Transverse colon (tissue), 4 donors: ENCODE results near the gene SMURF2. TPM values are rescaled to one million over a fixed set of nuclear protein-coding genes. Genes with fewer than 3 reads are reported as not detected.
A peak's percentile ranks its signal among the peaks of the same experiment; 100 is the strongest.

Source experiments
- DNase-seq: peaks from one replicate; pipeline ENCODE4 v3.0.0-alpha.2; 2019
- H3K27ac ChIP-seq, 4 donors: fragments of 200-600 bp; sonication (generic); 2 replicates each; pipeline ENCODE4 v1.5.1; 2016 to 2018; ENCODE audit warnings: inconsistent platforms in 4 of 4
- H3K27me3 ChIP-seq: fragments of 200-600 bp; sonication (generic); 2 replicates; pipeline ENCODE4 v1.5.1; 2017; ENCODE audit warnings: inconsistent platforms
- H3K36me3 ChIP-seq, 4 donors: fragments of 200-600 bp; sonication (generic); 2 replicates each; pipeline ENCODE4 v1.5.1; 2017 to 2019; ENCODE audit warnings: inconsistent platforms in 4 of 4
- H3K4me1 ChIP-seq, 4 donors: fragments of 200-600 bp; sonication (generic); 2 replicates each; pipeline ENCODE4 v1.5.1; 2017 to 2020; ENCODE audit warnings: inconsistent platforms in 4 of 4
- H3K4me3 ChIP-seq, 4 donors: fragments of 200-600 bp; sonication (generic); 1 replicate in 1 of 4; 2 replicates in 3 of 4; pipeline versions ENCODE4 v1.5.1 to v1.6.1; 2017 to 2019; ENCODE audit warnings: inconsistent platforms in 4 of 4
- H3K9me3 ChIP-seq, 2 donors: fragments of 200-600 bp; sonication (generic); 2 replicates each; pipeline ENCODE4 v1.5.1; 2017 to 2019; ENCODE audit warnings: inconsistent platforms in 2 of 2
- EP300 ChIP-seq: sonication (generic); formaldehyde crosslinking; IDR thresholded peaks from one replicate; pipeline ENCODE4 v1.6.1; 2017; ENCODE audit warnings: antibody characterized with exemption, low read depth
- POLR2A ChIP-seq: fragments of 450-650 bp; IDR thresholded peaks from one replicate; pipeline ENCODE4 v1.6.1; 2016; ENCODE audit warnings: antibody characterized with exemption, mild to moderate bottlenecking, moderate library complexity
- POLR2AphosphoS5 ChIP-seq, 3 donors: sonication (generic); formaldehyde crosslinking; IDR thresholded peaks; one replicate each; pipeline ENCODE4 v1.6.1; 2016; ENCODE audit warnings: antibody characterized with exemption in 3 of 3
- WGBS, 2 donors: methylation state at CpG; one replicate each; pipeline ENCODE4 v1.1.5; 2018; ENCODE audit warnings: low coverage in 1 of 2; 5-methylcytosine and 5-hydroxymethylcytosine counted together
- in situ Hi-C, 4 donors: fragments of 200-750 bp; cut with MboI; loops; one replicate each; pipeline versions ENCODE4 v1.15.0 to v1.15.1; 2017; ENCODE audit warnings: low sequenced_read_pairs in 3 of 4, low pct_ligation_motif_present in 1 of 4, low pct_unique_long_range_greater_than_20kb in 1 of 4
- intact Hi-C: fragments of 100-400 bp; cut with DNase I; formaldehyde crosslinking; loops from one replicate; pipeline ENCODE4 v1.15.1; 2023; ENCODE audit warnings: low total_unique reads
- total RNA-seq, 4 donors: library from RNA; depleted of rRNA; stranded (reverse); fragments of >200 nt; gene quantifications; one replicate each; pipeline ENCODE4 v1.1.0, GENCODE V29; 2016
- TF ChIP-seq, protein P1 (sequence below), 5 experiments: fragments of 200-600 bp in 3 of 5; fragments of 450-650 bp in 2 of 5; sonication (generic) in 3 of 5; IDR thresholded peaks; 1 replicate in 2 of 5; 2 replicates in 3 of 5; pipeline ENCODE4 v1.5.1; 2016 to 2017; ENCODE audit warnings: antibody characterized with exemption in 5 of 5, inconsistent platforms in 3 of 5, mild to moderate bottlenecking in 2 of 5, moderate library complexity in 1 of 5

SMURF2 gene
- 10 to 100 TPM in 3 of 4 donors, 1 to 10 TPM in 1; 5.0 to 27.0 (median 14.0) TPM for total RNA-seq

DNA sequence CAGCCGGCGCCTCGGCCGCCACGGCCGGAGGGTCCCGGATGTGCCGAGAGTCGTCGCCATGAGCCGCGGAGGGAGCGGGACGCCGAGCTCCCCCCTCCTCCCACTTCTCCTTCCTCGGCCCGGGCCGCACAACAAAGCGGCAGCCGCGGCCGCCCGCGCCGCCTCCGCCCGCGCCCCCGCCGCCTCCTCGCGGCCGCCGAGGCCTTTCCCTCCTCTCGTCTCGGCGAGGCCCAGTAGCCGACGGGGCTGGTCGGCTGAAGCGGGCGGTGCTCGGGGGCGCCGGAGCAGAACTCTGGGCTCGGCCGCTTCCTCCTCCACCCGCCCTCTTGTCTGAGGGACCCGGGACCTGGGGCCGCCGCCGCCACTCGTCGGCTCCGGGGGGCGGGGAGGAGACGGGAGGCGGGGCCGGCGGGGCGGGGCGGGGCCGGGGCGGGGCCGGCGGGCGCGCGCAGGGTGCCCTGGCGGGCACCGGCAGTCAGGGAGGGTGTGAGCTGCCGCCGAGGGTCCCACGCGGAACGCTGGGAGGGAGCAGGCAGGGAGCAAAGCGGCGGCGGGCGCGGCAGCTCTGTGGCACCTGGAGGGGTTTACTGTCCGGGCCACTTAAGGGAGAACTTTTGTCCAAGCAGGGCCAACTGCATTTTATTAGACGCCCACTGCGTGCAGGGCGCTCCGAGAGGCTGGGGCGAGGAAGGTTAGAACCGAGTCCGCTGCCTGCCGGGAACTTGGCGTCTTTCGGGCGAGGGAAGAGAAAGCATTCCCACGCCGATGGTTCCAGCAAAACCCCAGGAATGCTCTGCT, at the start of gene SMURF2:
SMURF2 (minus strand) TSS at position 332 of the 798 bp plus-strand sequence. CDS start 427 bp downstream, outside the sequence.
- in situ Hi-C loops (no loop called here), intact Hi-C loops (no loop called here)
- H3K4me3 ChIP-seq, result peak within 1 kb of the TSS; percentile 83 to 92 (median 90)
- peak within 1 kb of the TSS; percentile 91 to 96 (median 96) for H3K27ac ChIP-seq
- H3K4me1 ChIP-seq, result peaks cover 4 to 42% (median 16%) of the 10 kb centered on the region in 4 donors
- no peaks in the 10 kb centered on the region for H3K36me3 ChIP-seq
- peak; percentile 85 for DNase-seq
- no peaks in the 10 kb centered on the region for H3K27me3 ChIP-seq
- no peaks in the 10 kb centered on the region for H3K9me3 ChIP-seq
- 0% methylated on average over 46 of the region's 95 CpGs; no CpG with 5 or more reads in 1 of the 2 donors for WGBS, 2 donors
- TF ChIP-seq, protein P1, sequence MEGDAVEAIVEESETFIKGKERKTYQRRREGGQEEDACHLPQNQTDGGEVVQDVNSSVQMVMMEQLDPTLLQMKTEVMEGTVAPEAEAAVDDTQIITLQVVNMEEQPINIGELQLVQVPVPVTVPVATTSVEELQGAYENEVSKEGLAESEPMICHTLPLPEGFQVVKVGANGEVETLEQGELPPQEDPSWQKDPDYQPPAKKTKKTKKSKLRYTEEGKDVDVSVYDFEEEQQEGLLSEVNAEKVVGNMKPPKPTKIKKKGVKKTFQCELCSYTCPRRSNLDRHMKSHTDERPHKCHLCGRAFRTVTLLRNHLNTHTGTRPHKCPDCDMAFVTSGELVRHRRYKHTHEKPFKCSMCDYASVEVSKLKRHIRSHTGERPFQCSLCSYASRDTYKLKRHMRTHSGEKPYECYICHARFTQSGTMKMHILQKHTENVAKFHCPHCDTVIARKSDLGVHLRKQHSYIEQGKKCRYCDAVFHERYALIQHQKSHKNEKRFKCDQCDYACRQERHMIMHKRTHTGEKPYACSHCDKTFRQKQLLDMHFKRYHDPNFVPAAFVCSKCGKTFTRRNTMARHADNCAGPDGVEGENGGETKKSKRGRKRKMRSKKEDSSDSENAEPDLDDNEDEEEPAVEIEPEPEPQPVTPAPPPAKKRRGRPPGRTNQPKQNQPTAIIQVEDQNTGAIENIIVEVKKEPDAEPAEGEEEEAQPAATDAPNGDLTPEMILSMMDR (IDR thresholded peaks at IDR 0.05), result peak in 2 of 5 experiments; percentile 31 to 35
- TF ChIP-seq EP300 (no peak), POLR2AphosphoS5 (IDR thresholded peaks at IDR 0.05) (peak; percentile 89 to 93 (median 91)), POLR2A (peak; percentile 75)

DNA sequence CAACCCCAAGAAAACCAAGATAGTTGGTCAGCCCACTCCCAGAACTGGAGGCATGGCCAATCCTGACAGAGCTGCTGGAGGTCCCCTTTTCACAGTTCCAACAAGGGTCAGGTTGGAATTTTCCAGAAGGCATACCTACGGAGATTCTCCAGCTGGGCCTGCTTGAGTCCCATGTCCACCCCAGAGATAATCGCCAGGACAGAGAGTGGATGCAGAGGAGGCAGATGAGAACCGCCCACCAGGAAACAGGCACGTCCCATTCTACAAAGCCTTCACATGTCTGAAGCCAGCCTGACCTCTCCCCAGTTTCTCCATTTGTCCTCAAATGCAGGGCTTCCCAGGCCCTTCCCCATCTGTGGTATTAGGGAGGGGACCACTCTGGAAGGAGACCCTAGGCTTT, 47.4 kb upstream of the SMURF2 start:
- intact Hi-C loops, result no loop called here
- TF ChIP-seq, protein P1 (IDR thresholded peaks at IDR 0.05), result no peak
- TF ChIP-seq POLR2A (no peak), EP300 (no peak), POLR2AphosphoS5 (IDR thresholded peaks at IDR 0.05) (no peak)
- Histone ChIP-seq H3K36me3 (no peaks in the 10 kb centered on the region), H3K27ac (peak overlapping the region; percentile 54 to 75 (median 68)), H3K4me3 (no peak overlapping the region), H3K9me3 (no peaks in the 10 kb centered on the region), H3K27me3 (no peaks in the 10 kb centered on the region), H3K4me1 (peaks cover 9 to 68% (median 41%) of the 10 kb centered on the region in 4 donors)
- in situ Hi-C loops, result no loop called here
- no peak for DNase-seq
- 63% methylated on average over 4 of the region's 4 CpGs; no CpG with 5 or more reads in 1 of the 2 donors for WGBS, 2 donors

DNA sequence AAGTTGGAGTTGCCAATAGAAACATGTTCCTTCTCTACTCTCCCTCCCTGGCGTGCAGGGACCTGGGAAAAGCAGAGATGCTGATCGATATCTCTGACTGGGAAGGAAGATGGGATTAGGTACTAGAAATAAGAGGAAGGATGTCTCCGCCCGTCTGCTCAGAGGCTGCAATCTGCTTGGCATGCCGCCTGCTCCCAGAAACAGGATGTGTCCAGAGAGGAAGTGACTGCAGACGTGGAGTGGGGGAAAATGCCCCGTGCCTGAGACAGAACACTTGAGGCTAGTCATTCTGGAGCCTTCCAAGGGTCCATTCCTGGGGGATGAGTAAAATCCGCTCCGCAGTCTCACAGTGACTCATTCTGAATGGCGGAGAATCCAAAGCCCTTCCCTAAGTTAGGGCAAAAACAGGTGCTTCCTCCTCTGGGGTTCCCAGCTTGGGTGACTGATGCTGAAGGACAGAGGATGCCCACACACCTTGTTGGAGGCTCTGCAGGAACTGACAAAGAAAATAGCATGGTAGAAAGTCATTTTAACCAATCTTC, 45.0 kb upstream of the SMURF2 start:
- peak; percentile 89 for DNase-seq
- intact Hi-C loops (no loop called here), in situ Hi-C loops (no loop called here)
- TF ChIP-seq POLR2A (no peak), POLR2AphosphoS5 (IDR thresholded peaks at IDR 0.05) (peak; percentile 38 to 80 (median 50))
- Histone ChIP-seq H3K9me3 (no peaks in the 10 kb centered on the region), H3K4me3 (no peak overlapping the region), H3K27me3 (no peaks in the 10 kb centered on the region), H3K36me3 (no peaks in the 10 kb centered on the region), H3K4me1 (peaks cover 9 to 54% (median 36%) of the 10 kb centered on the region in 4 donors), H3K27ac (peak overlapping the region; percentile 71 to 79 (median 75))
- WGBS, 2 donors, result 10 to 15% methylated on average over 4 to 10 of the region's 10 CpGs

DNA sequence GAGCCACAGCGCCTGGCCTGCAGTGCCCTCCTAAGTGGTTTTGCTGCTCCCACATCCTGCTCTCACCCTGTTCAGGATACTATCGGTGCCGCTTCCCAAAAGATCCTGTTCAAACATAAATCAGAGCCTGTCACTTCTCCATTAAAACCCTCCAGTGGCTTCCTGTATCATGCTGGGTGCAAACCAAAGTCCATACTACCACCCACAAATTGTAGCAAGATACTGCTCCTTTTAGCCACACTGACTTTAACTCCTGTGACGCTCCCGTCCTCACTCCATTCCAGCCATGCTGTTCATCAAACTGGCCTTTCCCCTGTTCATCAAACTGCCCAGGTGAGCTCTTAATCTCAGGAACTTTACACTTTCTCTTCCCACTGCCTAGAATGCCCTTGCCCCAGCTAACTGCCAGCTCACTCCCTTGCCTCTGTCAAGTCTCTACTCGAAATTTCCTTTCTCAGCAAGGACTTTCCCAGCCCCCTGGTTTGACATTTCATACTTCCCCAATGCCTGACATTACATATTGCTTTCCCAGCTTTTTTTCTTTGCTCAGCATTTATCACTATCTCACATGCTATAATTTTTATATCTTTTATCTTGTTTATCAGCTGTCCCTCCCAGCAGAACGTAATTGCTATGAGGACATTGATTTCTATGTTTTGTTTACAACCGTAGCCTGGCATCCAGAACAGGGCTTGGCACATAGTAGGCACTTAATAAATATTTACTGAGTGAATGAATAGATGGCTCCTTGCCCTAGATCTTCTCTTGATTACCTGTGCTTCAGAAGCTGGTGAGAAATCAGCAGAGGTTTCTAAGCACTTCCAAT, 44.3 kb upstream of the SMURF2 start:
- no peaks in the 10 kb centered on the region for H3K27me3 ChIP-seq
- peaks cover 9 to 54% (median 36%) of the 10 kb centered on the region in 4 donors for H3K4me1 ChIP-seq
- H3K36me3 ChIP-seq, result no peaks in the 10 kb centered on the region
- DNase-seq, result peak; percentile 30
- in situ Hi-C loops (no loop called here), intact Hi-C loops (no loop called here)
- H3K4me3 ChIP-seq, result no peak overlapping the region
- peak overlapping the region; percentile 71 to 79 (median 75) for H3K27ac ChIP-seq
- 27 to 42% methylated on average over 8 of the region's 8 CpGs for WGBS, 2 donors
- no peaks in the 10 kb centered on the region for H3K9me3 ChIP-seq
- TF ChIP-seq POLR2AphosphoS5 (IDR thresholded peaks at IDR 0.05) (peak in 1 of 3 donors; percentile 6), EP300 (peak; percentile 59), POLR2A (no peak)
- TF ChIP-seq, protein P1 (IDR thresholded peaks at IDR 0.05), result no peak
